GM04504 (cell line): ENCODE measurements around the gene NTSR1.

Experiments
- DNase-seq: peaks from one replicate; pipeline ENCODE4 v3.0.0-alpha.2; 2012; ENCODE audit warnings: low read depth

The NTSR1 gene

GRCh38 chr20:62709537-62709905, 885 bp downstream of the NTSR1 start:
- DNase-seq: no peak

- no peak for DNase-seq
Observed at GRCh38 chr20:62710221-62710885, 1.7 kb downstream of the NTSR1 start.

- no peak for DNase-seq
Observed at GRCh38 chr20:62710886-62711702, 2.5 kb downstream of the NTSR1 start.

GRCh38 chr20:62711703-62712101, 3.1 kb downstream of the NTSR1 start:
- no peak for DNase-seq

- no peak for DNase-seq
Observed at GRCh38 chr20:62712606-62713005, 4.0 kb downstream of the NTSR1 start.

- no peak for DNase-seq
Observed at GRCh38 chr20:62714006-62714405, 5.4 kb downstream of the NTSR1 start.

GRCh38 chr20:62714799-62715198, 6.2 kb downstream of the NTSR1 start:
- DNase-seq: no peak

- DNase-seq: no peak
Observed at GRCh38 chr20:62715201-62715600, 6.6 kb downstream of the NTSR1 start.

- DNase-seq: no peak
Observed at GRCh38 chr20:62716198-62716940, 7.7 kb downstream of the NTSR1 start.

- DNase-seq: no peak
Observed at GRCh38 chr20:62716941-62717310, 8.3 kb downstream of the NTSR1 start.

GRCh38 chr20:62717933-62718332, 9.3 kb downstream of the NTSR1 start:
- no peak for DNase-seq

- no peak for DNase-seq
Observed at GRCh38 chr20:62718546-62718945, 9.9 kb downstream of the NTSR1 start.

- DNase-seq: no peak
Observed at GRCh38 chr20:62719250-62719935, 10.8 kb downstream of the NTSR1 start.

GRCh38 chr20:62721511-62722370, 13.1 kb downstream of the NTSR1 start:
- DNase-seq: no peak

- DNase-seq: no peak
Observed at GRCh38 chr20:62722627-62723026, 14.0 kb downstream of the NTSR1 start.

- DNase-seq: no peak
Observed at GRCh38 chr20:62723351-62723750, 14.7 kb downstream of the NTSR1 start.

GRCh38 chr20:62723768-62724450, 15.3 kb downstream of the NTSR1 start:
- no peak for DNase-seq

GRCh38 chr20:62724692-62725595, 16.3 kb downstream of the NTSR1 start:
- no peak for DNase-seq

- no peak for DNase-seq
Observed at GRCh38 chr20:62725596-62726268, 17.1 kb downstream of the NTSR1 start.
